PFSK-1 (cell line): ENCODE data around the gene SLC2A4RG.

Experiments
- FOXP2 ChIP-seq: optimal IDR thresholded peaks from 2 replicates; pipeline ENCODE3; 2011; ENCODE audit warnings: borderline replicate concordance, control low read depth, inconsistent platforms; ENCODE audit not compliant: insufficient read depth; ENCODE audit errors: extremely low read length, extremely low read depth
- POLR2AphosphoS5 ChIP-seq: IDR thresholded peaks from 2 replicates; pipeline ENCODE4 v1.6.1; 2012; ENCODE audit warnings: low read depth, mild to moderate bottlenecking, control low read depth, low read length, moderate library complexity
- REST ChIP-seq, 2 experiments: IDR thresholded peaks; 2 replicates each; pipeline versions ENCODE4 v1.6.1 to v1.8.0; 2011 to 2012; ENCODE audit warnings: low read depth in 2 of 2, low read length in 2 of 2, control low read depth in 1 of 2, inconsistent platforms in 1 of 2, mild to moderate bottlenecking in 1 of 2, moderate library complexity in 1 of 2; ENCODE audit not compliant: insufficient read depth in 1 of 2
- SIN3A ChIP-seq: IDR thresholded peaks from 2 replicates; pipeline ENCODE4 v1.6.1; 2012; ENCODE audit warnings: mild to moderate bottlenecking, low read length, moderate library complexity, borderline replicate concordance; ENCODE audit not compliant: insufficient read depth
- TAF1 ChIP-seq: IDR thresholded peaks from 2 replicates; pipeline ENCODE4 v1.6.1; 2012; ENCODE audit warnings: low read length, control low read depth, borderline replicate concordance; ENCODE audit not compliant: insufficient read depth

The SLC2A4RG gene

GRCh38 chr20:63697868-63698545 lies 41.6 kb upstream of the SLC2A4RG start:
- TF ChIP-seq SIN3A (no peak), POLR2AphosphoS5 (no peak), FOXP2 (no peak), REST (IDR thresholded peaks at IDR 0.05; ENCODE audit: insufficient read depth in 1 of 2, low read depth in 2 of 2, low read length in 2 of 2) (no peak), TAF1 (no peak)

- TF ChIP-seq TAF1 (no peak), POLR2AphosphoS5 (peak; percentile 49)
Measured at GRCh38 chr20:63698739-63699465, 40.7 kb upstream of the SLC2A4RG start.

GRCh38 chr20:63699466-63700198 lies 39.9 kb upstream of the SLC2A4RG start:
- TF ChIP-seq FOXP2 (no peak), POLR2AphosphoS5 (no peak), TAF1 (no peak), SIN3A (no peak), REST (IDR thresholded peaks at IDR 0.05; ENCODE audit: insufficient read depth in 1 of 2, low read depth in 2 of 2, low read length in 2 of 2) (no peak)

- TF ChIP-seq FOXP2: no peak
- TF ChIP-seq POLR2AphosphoS5: no peak; the same call in 1 of the 2 replicates
- no peak for TF ChIP-seq TAF1
- TF ChIP-seq REST (IDR thresholded peaks at IDR 0.05; ENCODE audit: insufficient read depth in 1 of 2, low read depth in 2 of 2, low read length in 2 of 2): no peak
- no peak for TF ChIP-seq SIN3A
Measured at GRCh38 chr20:63700199-63701050, 39.2 kb upstream of the SLC2A4RG start.

- TF ChIP-seq TAF1 (no peak), FOXP2 (no peak), REST (IDR thresholded peaks at IDR 0.05; ENCODE audit: insufficient read depth in 1 of 2, low read depth in 2 of 2, low read length in 2 of 2) (no peak), SIN3A (no peak), POLR2AphosphoS5 (no peak)
Measured at GRCh38 chr20:63701051-63701328, 38.6 kb upstream of the SLC2A4RG start.
